AG08396 (cell line): Measurements from ENCODE around the gene OBSCN.
"Not testable (repeated sequence)": the region's sequence is repeated elsewhere in the genome, so short reads cannot be mapped to it uniquely, and the experiment has no call there.

ENCODE experiments used
- DNase-seq: peaks from one replicate; pipeline ENCODE4 v3.0.0; 2012; ENCODE audit warnings: low spot score, mixed read lengths

The OBSCN gene

DNA sequence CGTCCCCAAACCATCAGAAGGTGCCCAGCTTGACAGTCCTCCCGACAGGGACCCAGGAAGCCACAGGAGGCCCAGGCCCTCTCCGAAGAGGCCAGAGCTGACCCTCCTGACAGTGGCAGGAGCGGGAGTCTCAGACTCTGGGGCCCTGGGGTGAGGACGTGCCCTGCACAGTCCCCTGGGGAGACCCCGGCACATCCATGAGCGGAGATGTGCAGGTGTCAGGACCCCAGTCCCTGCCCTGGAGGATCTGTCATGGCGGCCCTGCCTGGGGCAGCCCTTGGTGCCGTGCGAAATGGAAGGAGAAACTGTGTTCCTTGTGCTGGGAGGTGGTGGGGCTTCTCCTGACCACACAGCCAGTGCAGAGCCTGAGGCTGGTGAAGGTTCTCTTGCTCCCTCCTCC lies 55.8 kb downstream of the OBSCN start:
- no peak for DNase-seq

DNA sequence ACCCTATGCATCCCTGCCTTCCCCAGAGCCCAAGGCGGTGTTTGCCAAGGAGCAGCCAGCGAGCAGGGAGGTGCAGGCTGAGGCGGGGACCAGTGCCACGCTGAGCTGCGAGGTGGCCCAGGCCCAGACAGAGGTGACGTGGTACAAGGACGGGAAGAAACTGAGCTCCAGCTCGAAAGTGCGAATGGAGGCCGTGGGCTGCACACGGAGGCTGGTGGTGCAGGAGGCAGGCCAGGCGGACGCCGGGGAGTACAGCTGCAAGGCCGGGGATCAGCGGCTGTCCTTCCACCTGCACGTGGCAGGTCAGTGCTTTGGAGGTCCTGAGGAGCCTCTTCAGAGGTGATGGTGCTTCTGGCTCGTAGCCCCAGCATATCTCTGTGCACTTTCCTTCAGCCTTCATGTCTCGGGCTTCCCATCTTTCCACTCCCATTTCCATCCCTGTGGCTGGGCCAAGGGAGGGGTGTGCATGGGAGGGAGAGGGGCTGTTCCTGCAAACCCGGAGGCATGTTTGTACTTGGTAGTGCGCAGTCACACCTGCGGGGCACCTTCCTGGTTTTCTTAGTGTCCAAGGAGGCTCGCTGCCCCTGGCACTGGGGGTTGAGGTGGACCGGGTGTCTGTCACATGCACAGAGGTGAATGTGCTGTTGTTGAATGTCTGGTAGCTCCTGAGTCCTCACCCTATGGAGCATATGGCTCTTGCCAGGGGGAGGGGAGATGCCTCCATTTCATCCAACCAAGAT lies 56.4 kb downstream of the OBSCN start:
- no peak for DNase-seq

DNA sequence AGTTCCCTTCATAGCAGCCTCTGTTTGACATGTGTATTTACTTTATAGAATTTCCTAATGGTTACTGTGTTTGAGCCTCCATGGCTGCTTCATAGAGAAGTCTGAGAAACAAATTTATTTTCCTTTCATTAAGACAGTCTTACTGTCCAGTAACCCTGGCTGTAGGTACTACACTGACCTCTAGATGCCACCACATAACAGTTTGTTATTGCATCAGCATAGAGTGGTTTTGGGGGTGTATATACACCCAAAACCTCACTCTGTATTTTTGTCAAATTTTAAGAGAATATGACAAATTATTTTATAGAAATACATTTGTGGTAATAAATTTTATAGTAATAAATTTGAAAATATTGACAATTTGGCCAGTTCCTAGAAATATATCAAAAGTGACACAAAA lies 57.3 kb downstream of the OBSCN start:
- peak; percentile 57 for DNase-seq

DNA sequence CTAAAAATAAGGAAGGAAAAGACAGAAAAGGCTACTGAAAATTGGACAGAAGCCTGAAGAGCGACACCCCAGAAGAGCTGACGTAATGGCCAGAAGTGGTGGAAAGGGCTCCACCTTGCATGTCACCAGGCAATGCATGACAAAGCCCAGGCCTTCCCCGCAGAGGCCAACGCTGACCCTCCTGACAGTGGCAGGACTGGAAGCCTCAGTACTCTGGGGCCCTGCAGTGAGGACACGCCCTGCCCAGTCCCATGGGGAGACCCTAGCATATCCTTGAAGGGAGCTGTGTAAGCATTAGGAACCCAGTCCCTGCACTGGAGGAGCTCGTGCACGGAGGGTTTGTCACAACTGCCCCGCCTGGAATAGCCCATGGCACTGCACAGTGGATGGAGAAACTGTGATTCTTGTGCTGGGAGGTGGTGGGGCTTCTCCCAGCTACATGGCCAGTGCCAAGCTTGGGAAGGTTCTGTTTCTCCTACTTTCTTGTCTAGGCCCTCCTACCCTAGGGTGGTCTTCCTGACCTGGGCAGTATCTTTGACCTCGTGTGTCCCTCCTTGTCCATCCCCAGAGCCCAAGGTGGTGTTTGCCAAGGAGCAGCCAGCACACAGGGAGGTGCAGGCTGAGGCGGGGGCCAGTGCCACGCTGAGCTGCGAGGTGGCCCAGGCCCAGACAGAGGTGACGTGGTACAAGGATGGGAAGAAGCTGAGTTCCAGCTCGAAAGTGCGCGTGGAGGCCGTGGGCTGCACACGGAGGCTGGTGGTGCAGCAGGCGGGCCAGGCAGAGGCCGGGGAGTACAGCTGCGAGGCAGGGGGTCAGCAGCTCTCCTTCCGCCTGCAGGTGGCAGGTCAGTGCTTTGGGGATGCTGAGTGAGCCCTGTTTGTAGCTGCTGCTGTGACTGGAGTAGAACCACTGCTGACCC lies 60.4 kb downstream of the OBSCN start:
- DNase-seq, result peak; percentile 8

DNA sequence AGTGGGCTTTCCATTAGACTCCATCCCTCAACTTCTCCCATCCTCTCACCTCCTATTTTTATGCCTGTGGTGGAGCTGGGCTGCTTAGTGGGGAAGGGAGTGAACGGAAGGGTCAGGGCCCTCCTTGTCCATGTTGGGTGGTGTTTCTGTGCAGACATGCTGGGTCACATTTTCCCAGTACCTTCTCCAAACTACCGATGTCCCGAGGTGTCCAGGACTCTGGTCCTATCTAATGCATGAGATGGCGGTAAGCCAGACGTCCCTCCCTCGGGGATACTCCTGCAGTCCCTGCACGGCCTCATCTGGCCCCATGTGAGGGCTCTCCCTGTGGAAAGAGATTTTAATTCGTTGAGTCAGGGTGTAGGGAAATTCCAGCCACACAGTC lies 61.0 kb downstream of the OBSCN start:
- no peak for DNase-seq

DNA sequence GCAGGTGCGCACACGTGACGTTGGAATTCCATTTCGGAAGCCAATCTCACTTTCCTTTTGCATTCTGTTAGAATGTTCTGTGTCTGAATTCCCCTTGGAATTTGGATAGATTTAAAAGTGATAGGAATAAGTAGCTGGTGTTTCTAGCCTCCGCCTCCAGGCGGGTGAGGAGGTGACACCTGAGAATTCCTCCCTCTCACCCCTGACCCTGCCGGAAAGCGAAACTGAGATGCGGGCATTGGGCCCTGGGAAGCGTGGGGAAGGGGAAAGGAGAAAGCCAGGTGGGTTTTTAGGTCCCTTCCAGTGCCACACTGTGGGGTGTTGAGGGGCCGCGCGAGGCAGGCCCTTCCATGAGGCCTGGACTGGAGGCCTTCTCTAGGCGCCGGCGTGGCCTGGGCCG lies 61.6 kb downstream of the OBSCN start:
- not testable (repeated sequence) for DNase-seq

DNA sequence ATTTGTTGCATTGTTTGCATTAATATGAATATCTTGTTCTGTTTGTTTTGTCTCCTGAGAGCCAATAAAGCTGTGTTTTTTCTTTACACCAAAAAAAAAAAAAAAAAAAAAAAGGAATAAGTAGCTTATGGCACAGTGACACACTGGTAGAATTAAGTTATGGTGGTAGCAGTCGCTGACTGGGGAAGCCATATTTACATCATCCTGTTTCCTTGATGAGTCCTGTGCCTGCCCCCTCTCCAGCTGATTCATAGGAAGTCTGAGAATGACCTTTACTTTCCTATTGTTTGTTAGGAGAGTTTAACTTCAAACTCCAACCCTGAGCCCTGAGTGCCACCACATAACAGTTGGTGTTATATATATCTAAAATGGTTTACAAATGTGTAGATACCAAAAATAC lies 62.2 kb downstream of the OBSCN start:
- peak; percentile 57 for DNase-seq

DNA sequence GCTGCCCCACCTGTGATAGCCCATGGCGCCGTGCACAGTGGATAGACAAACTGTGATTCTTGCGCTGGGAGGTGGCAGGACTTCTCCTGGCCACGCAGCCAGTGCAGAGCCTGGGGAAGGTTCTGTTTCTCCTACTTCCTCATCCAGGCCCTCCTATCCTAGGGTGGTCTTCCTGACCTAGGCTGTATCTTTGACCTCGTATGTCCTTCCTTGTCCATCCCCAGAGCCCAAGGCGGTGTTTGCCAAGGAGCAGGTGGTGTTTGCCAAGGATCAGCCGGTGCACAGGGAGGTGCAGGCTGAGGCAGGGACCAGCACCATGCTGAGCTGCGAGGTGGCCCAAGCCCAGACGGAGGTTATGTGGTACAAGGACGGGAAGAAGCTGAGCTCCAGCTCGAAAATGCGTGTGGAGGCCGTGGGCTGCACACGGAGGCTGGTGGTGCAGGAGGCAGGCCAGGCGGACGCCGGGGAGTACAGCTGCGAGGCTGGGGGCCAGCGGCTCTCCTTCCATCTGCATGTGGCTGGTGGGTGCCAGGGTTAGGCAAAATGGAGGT lies 63.9 kb downstream of the OBSCN start:
- DNase-seq, result no peak

DNA sequence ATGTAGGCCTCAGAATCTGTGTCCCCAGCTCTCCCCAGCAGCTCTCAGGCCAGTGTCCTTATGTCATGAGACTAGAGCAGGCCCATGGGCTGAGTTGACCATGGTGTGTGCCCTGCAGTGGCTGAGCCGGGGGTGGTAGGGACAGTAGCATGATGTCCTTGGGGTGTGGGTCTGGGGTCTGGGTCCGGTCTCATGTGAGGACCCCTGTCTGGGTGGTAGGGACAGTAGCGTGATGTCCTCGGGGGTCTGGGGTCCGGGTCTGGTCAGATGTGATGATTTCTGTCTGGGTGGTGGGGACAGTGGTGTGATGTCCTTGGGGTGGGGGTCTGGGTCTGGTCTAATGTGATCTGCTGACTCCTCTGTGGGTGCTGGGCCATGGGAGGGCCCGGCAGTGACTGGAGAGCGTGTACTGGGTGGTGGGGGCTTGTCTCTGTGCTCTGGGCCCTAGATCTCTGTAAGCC lies 64.5 kb downstream of the OBSCN start:
- DNase-seq, result no peak

DNA sequence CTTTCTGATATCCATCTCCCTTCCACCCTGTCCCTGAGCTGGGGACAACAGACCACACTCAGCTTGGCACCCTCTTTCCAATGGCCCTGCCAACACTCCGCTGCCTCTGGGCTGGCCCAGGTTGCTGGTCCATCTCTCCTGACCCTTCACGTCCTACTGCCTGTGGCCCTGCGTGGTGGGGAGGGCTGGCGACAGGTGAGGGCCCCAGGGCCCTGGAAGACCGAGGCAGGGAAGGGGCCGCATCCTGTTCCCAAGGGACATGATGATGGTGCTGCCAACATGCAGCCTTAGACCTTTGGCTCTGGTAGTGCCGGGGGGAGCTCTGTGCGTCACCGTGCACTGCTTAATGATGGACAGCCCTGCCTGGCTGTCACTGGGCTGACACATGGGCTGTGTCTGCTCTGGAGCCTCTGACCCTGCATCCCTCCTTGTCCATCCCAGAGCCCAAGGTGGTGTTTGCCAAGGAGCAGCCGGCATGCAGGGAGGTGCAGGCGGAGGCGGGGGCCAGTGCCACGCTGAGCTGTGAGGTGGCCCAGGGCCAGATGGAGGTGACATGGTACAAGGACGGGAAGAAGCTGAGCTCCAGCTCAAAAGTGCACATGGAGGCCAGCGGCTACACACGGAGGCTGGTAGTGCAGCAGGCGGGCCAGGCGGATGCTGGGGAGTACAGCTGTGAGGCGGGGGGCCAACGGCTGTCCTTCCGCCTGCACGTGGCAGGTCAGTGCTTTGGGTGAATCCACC lies 65.2 kb downstream of the OBSCN start:
- peak; percentile 4 for DNase-seq

DNA sequence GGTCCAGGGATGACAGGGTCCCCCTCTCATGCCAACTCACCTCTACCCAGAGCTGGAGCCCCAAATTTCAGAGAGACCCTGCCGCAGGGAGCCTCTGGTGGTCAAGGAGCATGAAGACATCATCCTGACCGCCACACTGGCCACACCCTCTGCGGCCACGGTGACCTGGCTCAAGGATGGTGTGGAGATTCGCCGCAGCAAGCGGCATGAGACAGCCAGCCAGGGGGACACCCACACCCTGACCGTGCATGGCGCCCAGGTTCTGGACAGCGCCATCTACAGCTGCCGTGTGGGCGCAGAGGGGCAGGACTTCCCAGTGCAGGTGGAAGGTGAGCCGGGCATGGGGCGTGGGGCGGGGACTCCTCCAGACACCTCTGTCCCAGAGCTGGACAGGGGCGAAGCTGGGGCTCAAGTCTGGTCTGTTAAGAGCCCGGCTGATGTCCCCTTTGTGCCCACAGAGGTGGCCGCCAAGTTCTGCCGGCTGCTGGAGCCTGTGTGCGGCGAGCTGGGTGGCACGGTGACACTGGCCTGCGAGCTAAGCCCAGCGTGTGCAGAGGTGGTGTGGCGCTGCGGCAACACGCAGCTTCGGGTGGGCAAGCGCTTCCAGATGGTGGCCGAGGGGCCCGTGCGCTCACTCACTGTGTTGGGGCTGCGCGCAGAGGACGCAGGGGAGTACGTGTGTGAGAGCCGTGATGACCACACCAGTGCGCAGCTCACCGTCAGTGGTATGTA lies 66.0 kb downstream of the OBSCN start:
- no peak for DNase-seq

DNA sequence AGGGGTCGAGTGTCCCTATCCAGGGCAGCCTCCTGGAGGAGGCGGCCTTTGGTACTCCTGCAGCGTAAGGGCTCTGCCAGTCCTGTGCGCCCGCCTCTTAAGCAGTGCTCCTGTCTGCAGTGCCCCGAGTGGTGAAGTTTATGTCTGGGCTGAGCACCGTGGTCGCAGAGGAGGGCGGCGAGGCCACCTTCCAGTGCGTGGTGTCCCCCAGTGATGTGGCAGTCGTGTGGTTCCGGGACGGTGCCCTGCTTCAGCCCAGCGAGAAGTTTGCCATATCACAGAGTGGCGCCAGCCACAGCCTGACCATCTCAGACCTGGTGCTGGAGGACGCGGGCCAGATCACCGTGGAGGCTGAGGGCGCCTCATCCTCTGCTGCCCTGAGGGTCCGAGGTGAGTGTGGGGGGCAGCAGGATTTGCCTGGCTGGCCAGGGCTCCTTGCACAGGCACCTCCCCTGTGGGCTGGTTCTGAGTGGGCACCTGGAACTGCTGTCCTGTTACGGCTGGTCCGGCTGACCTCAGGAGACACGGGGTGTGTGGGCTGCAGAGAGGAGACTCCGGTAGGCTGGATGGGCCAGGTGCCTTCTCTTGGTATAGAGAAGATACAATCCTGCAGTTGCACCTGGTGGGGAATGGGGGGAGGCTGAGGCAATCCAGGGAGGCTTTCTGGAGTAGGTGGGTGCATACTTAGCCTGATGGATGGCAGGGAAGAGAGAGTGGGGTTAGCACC lies 66.8 kb downstream of the OBSCN start:
- peak; percentile 10 for DNase-seq

DNA sequence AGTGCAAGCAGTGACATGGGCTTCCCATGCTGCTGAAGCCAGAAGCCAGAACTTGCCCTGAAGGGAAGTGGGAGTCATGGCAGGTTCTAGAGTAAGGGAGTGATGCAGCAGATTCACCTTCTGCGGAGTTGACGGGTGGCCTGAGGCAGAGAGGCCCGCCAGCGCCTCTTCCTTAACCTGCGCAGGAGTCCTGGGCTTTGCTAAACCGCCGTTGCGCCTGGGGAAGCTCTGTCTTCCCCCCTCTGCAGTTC lies 67.3 kb downstream of the OBSCN start:
- DNase-seq, result no peak

DNA sequence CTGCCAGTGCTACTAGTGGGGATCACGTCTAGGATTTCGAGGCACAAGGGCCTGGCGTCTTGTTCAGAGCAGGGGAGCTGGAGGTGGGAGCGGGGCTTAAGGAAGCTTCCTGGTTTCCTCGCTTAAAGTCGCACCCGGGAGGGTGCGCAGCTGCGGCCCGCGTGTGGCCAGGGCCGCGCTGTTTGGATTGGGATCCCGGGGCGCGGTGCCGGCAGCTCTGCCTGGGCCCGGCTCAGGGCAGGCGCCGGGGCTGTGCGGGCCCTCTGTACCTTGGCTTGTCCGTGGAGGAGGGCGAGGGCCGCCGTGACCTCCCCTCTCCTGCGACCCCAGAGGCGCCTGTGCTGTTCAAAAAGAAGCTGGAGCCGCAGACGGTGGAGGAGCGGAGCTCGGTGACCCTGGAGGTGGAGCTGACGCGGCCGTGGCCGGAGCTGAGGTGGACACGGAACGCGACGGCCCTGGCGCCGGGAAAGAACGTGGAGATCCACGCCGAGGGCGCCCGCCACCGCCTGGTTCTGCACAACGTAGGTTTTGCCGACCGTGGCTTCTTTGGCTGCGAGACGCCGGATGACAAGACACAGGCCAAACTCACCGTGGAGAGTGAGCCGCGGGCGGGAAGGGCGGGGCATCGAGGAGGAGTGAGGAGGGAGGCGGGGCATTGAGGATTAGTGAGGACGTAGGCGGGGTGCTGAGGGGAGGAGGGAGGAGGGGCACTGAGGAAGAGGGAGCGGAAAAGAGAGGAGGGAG lies 67.8 kb downstream of the OBSCN start:
- peak; percentile 92 for DNase-seq

DNA sequence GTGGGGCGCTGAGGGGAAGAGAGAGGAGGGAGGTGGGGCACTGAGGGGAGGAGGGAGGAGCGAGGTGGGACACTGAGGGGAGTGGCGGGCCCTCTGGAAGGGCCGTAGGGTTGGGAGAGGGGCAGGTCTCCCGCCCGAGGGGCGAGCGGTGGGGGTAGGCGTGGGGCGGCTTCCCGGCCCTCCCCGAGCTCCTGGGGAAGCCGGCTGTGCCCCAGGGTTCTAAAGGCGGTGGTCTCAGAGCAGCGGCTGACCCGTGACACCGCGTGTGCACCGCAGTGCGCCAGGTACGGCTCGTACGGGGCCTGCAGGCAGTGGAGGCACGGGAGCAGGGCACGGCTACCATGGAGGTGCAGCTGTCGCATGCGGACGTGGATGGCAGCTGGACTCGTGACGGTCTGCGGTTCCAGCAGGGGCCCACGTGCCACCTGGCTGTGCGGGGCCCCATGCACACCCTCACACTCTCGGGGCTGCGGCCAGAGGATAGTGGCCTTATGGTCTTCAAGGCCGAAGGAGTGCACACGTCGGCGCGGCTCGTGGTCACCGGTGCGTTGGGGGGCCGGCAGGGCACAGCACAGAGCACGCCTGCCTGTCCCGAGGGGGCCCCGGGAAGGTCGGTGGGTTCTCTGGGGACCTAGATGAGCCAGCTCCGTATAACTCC lies 68.5 kb downstream of the OBSCN start:
- peak; percentile 36 for DNase-seq

DNA sequence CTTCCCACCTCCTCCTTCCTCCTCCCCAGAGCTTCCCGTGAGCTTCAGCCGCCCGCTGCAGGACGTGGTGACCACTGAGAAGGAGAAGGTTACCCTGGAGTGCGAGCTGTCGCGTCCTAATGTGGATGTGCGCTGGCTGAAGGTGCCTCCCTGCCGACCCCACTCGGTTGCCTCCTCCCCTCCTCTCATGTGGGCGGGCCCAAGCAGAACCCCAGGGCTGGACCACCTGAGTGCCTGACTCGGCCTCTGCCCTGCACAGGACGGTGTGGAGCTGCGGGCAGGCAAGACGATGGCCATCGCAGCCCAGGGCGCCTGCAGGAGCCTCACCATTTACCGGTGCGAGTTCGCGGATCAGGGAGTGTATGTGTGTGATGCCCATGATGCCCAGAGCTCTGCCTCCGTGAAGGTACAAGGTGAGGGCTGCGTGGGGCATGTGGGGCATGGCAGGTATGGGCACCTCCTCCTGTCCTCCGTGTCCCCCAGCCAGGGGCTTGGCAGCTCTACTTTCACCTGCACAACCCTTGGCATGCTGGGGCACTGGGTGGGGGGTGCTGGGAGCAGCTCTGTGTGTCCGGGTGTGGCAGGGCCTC lies 69.2 kb downstream of the OBSCN start:
- DNase-seq, result no peak

DNA sequence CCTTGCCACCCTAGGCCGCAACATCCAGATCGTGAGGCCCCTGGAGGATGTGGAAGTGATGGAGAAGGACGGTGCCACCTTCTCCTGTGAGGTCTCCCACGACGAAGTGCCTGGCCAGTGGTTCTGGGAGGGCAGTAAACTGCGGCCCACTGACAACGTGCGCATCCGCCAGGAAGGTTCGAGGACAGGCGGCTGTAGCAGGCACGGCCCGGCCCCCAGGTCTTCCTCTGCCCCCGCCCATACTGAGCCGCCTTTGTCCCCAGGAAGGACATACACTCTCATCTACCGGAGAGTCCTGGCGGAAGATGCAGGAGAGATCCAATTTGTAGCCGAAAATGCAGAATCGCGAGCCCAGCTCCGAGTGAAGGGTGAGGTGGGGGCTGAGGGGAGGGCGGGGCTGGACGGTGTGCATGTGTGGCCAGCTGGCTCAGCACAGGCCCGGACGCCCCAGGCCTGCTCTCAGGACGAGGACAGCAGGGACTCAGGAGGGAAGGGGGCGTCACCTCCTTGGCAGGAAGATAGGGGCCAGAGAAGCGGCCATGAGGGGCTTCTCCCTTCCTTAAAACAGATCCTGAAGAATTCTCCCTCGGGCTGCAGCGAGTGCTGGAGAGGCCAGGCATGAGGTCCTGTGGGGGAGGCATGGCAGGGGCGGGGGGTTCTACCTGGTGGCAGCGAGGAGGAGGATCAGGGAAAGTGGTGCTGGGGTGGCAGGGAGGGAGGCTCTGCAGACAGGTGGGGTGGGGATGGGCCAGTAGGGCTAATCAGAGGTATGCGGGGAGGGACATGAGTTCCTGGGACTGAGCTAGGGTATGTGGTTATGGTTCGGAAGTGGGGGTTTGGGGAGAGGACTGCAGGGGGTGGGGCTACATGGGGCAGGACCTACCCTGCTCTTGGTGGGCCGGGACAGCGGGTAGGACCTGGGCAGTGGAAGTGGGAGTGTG lies 69.9 kb downstream of the OBSCN start:
- peak; percentile 7 for DNase-seq

DNA sequence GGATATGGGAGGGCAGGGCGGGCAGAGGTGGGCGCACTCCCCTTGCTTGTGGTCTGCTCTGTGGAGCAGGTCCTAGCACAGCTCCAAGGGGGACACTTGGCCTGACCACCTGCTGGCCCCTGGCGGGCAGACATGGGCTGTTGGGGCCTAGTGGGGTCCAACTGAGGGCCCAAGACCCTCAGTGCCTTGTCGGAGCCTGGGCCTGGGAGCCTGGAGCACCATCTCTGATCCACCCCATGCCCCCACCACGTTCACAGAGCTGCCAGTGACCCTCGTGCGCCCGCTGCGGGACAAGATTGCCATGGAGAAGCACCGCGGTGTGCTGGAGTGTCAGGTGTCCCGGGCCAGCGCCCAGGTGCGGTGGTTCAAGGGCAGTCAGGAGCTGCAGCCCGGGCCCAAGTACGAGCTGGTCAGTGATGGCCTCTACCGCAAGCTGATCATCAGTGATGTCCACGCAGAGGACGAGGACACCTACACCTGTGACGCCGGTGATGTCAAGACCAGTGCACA lies 70.6 kb downstream of the OBSCN start:
- peak; percentile 5 for DNase-seq
